GM12864 (cell line): Measurements from ENCODE around the gene PHC3.

Source experiments
- DNase-seq: peaks from one replicate; pipeline ENCODE4 v3.0.0-alpha.2; 2011; ENCODE audit warnings: low read depth
- H3K4me3 ChIP-seq: 2 replicates; pipeline ENCODE4 v1.5.1; 2011; ENCODE audit warnings: mild to moderate bottlenecking, low read depth, low read length, control low read depth
- TF ChIP-seq, protein P1 (sequence below): IDR thresholded peaks from 2 replicates; pipeline ENCODE4 v1.5.1; 2011; ENCODE audit warnings: low read depth, mild to moderate bottlenecking, moderate library complexity, low read length, control low read depth, inconsistent platforms; ENCODE audit errors: missing control alignments

PHC3 gene

DNA sequence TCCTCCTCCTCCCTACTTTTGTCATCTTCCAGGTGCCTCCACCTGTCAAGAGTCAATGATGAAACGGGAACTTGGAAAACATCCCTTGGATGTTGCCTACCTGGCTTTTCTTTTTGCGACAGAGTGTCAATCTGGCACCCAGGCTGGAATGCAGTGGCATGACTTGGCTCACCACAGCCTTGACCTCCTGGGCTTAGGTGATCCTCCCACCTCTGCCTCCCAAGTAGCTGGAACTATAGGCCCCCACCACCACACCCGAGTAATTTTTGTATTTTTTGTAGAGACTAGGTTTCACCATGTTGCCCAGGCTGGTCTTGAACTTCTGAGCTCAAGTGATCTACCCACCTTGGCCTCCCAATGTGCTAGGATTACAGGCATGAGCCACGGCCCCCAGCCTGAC is 100.9 kb downstream of the PHC3 start:
- no peak for DNase-seq
- no peak overlapping the region for H3K4me3 ChIP-seq
- TF ChIP-seq, protein P1, sequence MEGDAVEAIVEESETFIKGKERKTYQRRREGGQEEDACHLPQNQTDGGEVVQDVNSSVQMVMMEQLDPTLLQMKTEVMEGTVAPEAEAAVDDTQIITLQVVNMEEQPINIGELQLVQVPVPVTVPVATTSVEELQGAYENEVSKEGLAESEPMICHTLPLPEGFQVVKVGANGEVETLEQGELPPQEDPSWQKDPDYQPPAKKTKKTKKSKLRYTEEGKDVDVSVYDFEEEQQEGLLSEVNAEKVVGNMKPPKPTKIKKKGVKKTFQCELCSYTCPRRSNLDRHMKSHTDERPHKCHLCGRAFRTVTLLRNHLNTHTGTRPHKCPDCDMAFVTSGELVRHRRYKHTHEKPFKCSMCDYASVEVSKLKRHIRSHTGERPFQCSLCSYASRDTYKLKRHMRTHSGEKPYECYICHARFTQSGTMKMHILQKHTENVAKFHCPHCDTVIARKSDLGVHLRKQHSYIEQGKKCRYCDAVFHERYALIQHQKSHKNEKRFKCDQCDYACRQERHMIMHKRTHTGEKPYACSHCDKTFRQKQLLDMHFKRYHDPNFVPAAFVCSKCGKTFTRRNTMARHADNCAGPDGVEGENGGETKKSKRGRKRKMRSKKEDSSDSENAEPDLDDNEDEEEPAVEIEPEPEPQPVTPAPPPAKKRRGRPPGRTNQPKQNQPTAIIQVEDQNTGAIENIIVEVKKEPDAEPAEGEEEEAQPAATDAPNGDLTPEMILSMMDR, result no peak

DNA sequence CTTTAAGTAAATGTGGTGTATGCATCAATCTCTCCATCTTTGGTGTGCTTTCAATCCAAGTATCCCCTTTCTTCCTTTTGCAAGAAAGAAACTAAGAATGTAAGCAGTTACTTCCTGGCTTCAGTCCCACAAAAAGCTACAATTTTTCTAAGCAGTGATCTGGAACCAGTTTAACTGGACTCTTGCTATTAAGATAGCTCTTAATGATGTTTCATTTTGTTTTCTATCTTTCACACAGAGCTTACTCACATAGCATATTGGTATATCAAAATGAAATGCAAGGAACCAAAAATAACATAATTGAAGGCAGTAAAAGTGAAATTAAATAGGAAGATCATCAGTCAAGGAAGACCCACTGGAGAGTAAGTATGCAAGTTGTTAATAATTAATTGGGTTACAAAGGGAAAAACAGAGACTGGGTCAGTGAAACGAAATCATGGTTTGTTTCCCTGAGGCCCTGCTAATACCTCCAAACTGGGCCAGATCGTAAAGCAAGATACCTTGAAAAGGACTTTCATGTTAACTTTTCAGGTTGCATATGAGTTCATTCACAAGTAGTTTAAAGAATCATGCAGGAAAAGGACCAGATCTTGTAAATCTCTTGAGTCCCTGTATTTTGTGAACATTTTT is 101.9 kb downstream of the PHC3 start:
- DNase-seq, result no peak
- H3K4me3 ChIP-seq, result no peak overlapping the region
- TF ChIP-seq, protein P1, result no peak

GRCh38 chr3:170078620-170079281 is 102.8 kb downstream of the PHC3 start:
- no peak for DNase-seq
- TF ChIP-seq, protein P1, result peak; percentile 4
- no peak overlapping the region for H3K4me3 ChIP-seq

- TF ChIP-seq, protein P1, result no peak
- H3K4me3 ChIP-seq, result no peak overlapping the region
- DNase-seq, result no peak
Measured at GRCh38 chr3:170077361-170077760, 104.2 kb downstream of the PHC3 start.

DNA sequence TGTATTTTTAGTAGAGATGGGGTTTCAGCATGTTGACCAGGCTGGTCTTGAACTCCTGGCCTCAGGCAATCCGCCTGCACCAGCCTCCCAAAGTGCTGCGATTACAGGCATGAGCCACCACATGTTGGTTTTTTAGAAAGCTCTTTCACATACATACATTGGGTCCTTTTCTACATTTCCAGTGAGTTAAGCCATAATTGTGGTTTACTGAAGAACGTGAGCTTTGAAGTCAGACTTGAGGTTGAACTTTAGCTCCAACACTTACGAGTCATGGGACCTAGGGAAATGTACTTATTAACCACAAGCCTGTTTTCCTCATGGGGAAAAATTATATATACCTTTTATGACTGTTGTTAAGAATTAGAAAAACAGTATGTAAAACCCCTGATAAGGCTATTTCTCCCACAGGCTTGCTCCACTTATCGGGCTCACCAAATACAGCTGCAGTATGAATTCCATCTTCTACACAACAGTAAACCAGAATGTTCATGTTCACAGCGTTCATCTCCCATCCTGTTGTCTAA is 104.8 kb downstream of the PHC3 start:
- no peak overlapping the region for H3K4me3 ChIP-seq
- DNase-seq, result no peak
- TF ChIP-seq, protein P1, result no peak

- TF ChIP-seq, protein P1, result no peak
- no peak overlapping the region for H3K4me3 ChIP-seq
- no peak for DNase-seq
Measured at GRCh38 chr3:170075441-170076091, 106.0 kb downstream of the PHC3 start.
